ENCODE data around the gene RNF169. TPM values are rescaled to one million over a fixed set of nuclear protein-coding genes. Genes with fewer than 3 reads are reported as not detected.

Gene RNF169
- total RNA-seq, 3 donors from 2014 or later, result 11.4 to 12.4 (median 11.9) TPM

GRCh38 chr11:74842967-74843366 lies 94.3 kb downstream of the RNF169 start:
- ATAC-seq, result no peak
- Mint-ChIP-seq H3K9me3 (no peaks in the 10 kb centered on the region), H3K36me3 (ENCODE audit: insufficient read depth) (peaks cover 27% of the 10 kb centered on the region), H3K4me1 (ENCODE audit: low read depth) (peaks cover 10% of the 10 kb centered on the region), H3K4me3 (no peak overlapping the region), H3K27me3 (ENCODE audit: low read depth) (no peaks in the 10 kb centered on the region)
- no peak for DNase-seq

- Mint-ChIP-seq H3K27me3 (ENCODE audit: low read depth) (no peaks in the 10 kb centered on the region), H3K9me3 (no peaks in the 10 kb centered on the region), H3K36me3 (ENCODE audit: insufficient read depth) (peaks cover 26% of the 10 kb centered on the region), H3K4me1 (ENCODE audit: low read depth) (peaks cover 10% of the 10 kb centered on the region), H3K4me3 (no peak overlapping the region)
- no peak for ATAC-seq
- no peak for DNase-seq
Observed at GRCh38 chr11:74844072-74844471, 95.4 kb downstream of the RNF169 start.

GRCh38 chr11:74844865-74845264 lies 96.2 kb downstream of the RNF169 start:
- H3K9me3 Mint-ChIP-seq, result no peaks in the 10 kb centered on the region
- ATAC-seq, result no peak
- H3K4me3 Mint-ChIP-seq, result no peak overlapping the region
- no peaks in the 10 kb centered on the region for H3K27me3 Mint-ChIP-seq (ENCODE audit: low read depth)
- DNase-seq, result no peak
- H3K36me3 Mint-ChIP-seq (ENCODE audit: insufficient read depth), result peaks cover 26% of the 10 kb centered on the region
- peaks cover 10% of the 10 kb centered on the region for H3K4me1 Mint-ChIP-seq (ENCODE audit: low read depth)

GRCh38 chr11:74845978-74846517 lies 97.4 kb downstream of the RNF169 start:
- DNase-seq, result no peak
- H3K4me3 Mint-ChIP-seq, result no peak overlapping the region
- H3K4me1 Mint-ChIP-seq (ENCODE audit: low read depth), result peaks cover 10% of the 10 kb centered on the region
- H3K9me3 Mint-ChIP-seq, result no peaks in the 10 kb centered on the region
- H3K27me3 Mint-ChIP-seq (ENCODE audit: low read depth), result no peaks in the 10 kb centered on the region
- H3K36me3 Mint-ChIP-seq (ENCODE audit: insufficient read depth), result peaks cover 29% of the 10 kb centered on the region
- no peak for ATAC-seq

GRCh38 chr11:74846770-74847169 lies 98.1 kb downstream of the RNF169 start:
- peaks cover 10% of the 10 kb centered on the region for H3K4me1 Mint-ChIP-seq (ENCODE audit: low read depth)
- DNase-seq (no peak), ATAC-seq (no peak)
- no peaks in the 10 kb centered on the region for H3K27me3 Mint-ChIP-seq (ENCODE audit: low read depth)
- H3K36me3 Mint-ChIP-seq (ENCODE audit: insufficient read depth), result peaks cover 32% of the 10 kb centered on the region
- no peak overlapping the region for H3K4me3 Mint-ChIP-seq
- no peaks in the 10 kb centered on the region for H3K9me3 Mint-ChIP-seq

- Mint-ChIP-seq H3K27me3 (ENCODE audit: low read depth) (no peaks in the 10 kb centered on the region), H3K36me3 (ENCODE audit: insufficient read depth) (peaks cover 34% of the 10 kb centered on the region), H3K9me3 (no peaks in the 10 kb centered on the region), H3K4me3 (no peak overlapping the region), H3K4me1 (ENCODE audit: low read depth) (peaks cover 10% of the 10 kb centered on the region)
- ATAC-seq, result no peak
- no peak for DNase-seq
Observed at GRCh38 chr11:74847395-74847794, 98.7 kb downstream of the RNF169 start.

GRCh38 chr11:74847895-74848294 lies 99.2 kb downstream of the RNF169 start:
- Mint-ChIP-seq H3K9me3 (no peaks in the 10 kb centered on the region), H3K27me3 (ENCODE audit: low read depth) (no peaks in the 10 kb centered on the region), H3K4me1 (ENCODE audit: low read depth) (peaks cover 10% of the 10 kb centered on the region), H3K36me3 (ENCODE audit: insufficient read depth) (peaks cover 37% of the 10 kb centered on the region), H3K4me3 (no peak overlapping the region)
- ATAC-seq (no peak), DNase-seq (no peak)

- no peaks in the 10 kb centered on the region for H3K27me3 Mint-ChIP-seq (ENCODE audit: low read depth)
- ATAC-seq, result no peak
- no peak overlapping the region for H3K4me3 Mint-ChIP-seq
- no peaks in the 10 kb centered on the region for H3K9me3 Mint-ChIP-seq
- no peak for DNase-seq
- H3K4me1 Mint-ChIP-seq (ENCODE audit: low read depth), result peaks cover 10% of the 10 kb centered on the region
- peaks cover 35% of the 10 kb centered on the region for H3K36me3 Mint-ChIP-seq (ENCODE audit: insufficient read depth)
Observed at GRCh38 chr11:74849525-74850391, 101.1 kb downstream of the RNF169 start.

GRCh38 chr11:74853223-74853622 lies 104.6 kb downstream of the RNF169 start:
- Mint-ChIP-seq H3K4me1 (ENCODE audit: low read depth) (no peaks in the 10 kb centered on the region), H3K9me3 (no peaks in the 10 kb centered on the region), H3K4me3 (no peak overlapping the region), H3K27me3 (ENCODE audit: low read depth) (no peaks in the 10 kb centered on the region), H3K36me3 (ENCODE audit: insufficient read depth) (peaks cover 46% of the 10 kb centered on the region)
- DNase-seq (no peak), ATAC-seq (no peak)

GRCh38 chr11:74860743-74861142 lies 112.1 kb downstream of the RNF169 start:
- peaks cover 33% of the 10 kb centered on the region for H3K9me3 Mint-ChIP-seq
- no peak for DNase-seq
- H3K4me3 Mint-ChIP-seq, result no peak overlapping the region
- no peaks in the 10 kb centered on the region for H3K4me1 Mint-ChIP-seq (ENCODE audit: low read depth)
- H3K36me3 Mint-ChIP-seq (ENCODE audit: insufficient read depth), result peaks cover 77% of the 10 kb centered on the region
- no peak for ATAC-seq
- H3K27me3 Mint-ChIP-seq (ENCODE audit: low read depth), result no peaks in the 10 kb centered on the region

- no peak for DNase-seq
- Mint-ChIP-seq H3K4me1 (ENCODE audit: low read depth) (no peaks in the 10 kb centered on the region), H3K27me3 (ENCODE audit: low read depth) (no peaks in the 10 kb centered on the region), H3K4me3 (no peak overlapping the region), H3K9me3 (peaks cover 50% of the 10 kb centered on the region), H3K36me3 (ENCODE audit: insufficient read depth) (peaks cover 85% of the 10 kb centered on the region)
- ATAC-seq, result no peak
Observed at GRCh38 chr11:74863410-74863809, 114.8 kb downstream of the RNF169 start.

GRCh38 chr11:74866557-74866956 lies 117.9 kb downstream of the RNF169 start:
- peaks cover 87% of the 10 kb centered on the region for H3K36me3 Mint-ChIP-seq (ENCODE audit: insufficient read depth)
- ATAC-seq, result no peak
- H3K4me1 Mint-ChIP-seq (ENCODE audit: low read depth), result no peaks in the 10 kb centered on the region
- no peak overlapping the region for H3K4me3 Mint-ChIP-seq
- no peaks in the 10 kb centered on the region for H3K27me3 Mint-ChIP-seq (ENCODE audit: low read depth)
- DNase-seq, result no peak
- peaks cover 68% of the 10 kb centered on the region for H3K9me3 Mint-ChIP-seq

GRCh38 chr11:74870485-74870884 lies 121.8 kb downstream of the RNF169 start:
- peaks cover 85% of the 10 kb centered on the region for H3K36me3 Mint-ChIP-seq (ENCODE audit: insufficient read depth)
- DNase-seq, result no peak
- H3K9me3 Mint-ChIP-seq, result peaks cover 53% of the 10 kb centered on the region

GRCh38 chr11:74871037-74871436 lies 122.4 kb downstream of the RNF169 start:
- H3K9me3 Mint-ChIP-seq, result peaks cover 56% of the 10 kb centered on the region
- DNase-seq (no peak), ATAC-seq (no peak)
- peaks cover 86% of the 10 kb centered on the region for H3K36me3 Mint-ChIP-seq (ENCODE audit: insufficient read depth)
- H3K4me3 Mint-ChIP-seq, result no peak overlapping the region
- no peaks in the 10 kb centered on the region for H3K27me3 Mint-ChIP-seq (ENCODE audit: low read depth)
- no peaks in the 10 kb centered on the region for H3K4me1 Mint-ChIP-seq (ENCODE audit: low read depth)

More at GRCh38 chr11:74870485-74870884, 121.8 kb downstream of the RNF169 start:
- H3K4me3 Mint-ChIP-seq, result no peak overlapping the region
- no peaks in the 10 kb centered on the region for H3K27me3 Mint-ChIP-seq (ENCODE audit: low read depth)
- no peak for ATAC-seq
- H3K4me1 Mint-ChIP-seq (ENCODE audit: low read depth), result no peaks in the 10 kb centered on the region

- no peaks in the 10 kb centered on the region for H3K27me3 Mint-ChIP-seq (ENCODE audit: low read depth)
- no peak for DNase-seq
- peaks cover 46% of the 10 kb centered on the region for H3K36me3 Mint-ChIP-seq (ENCODE audit: insufficient read depth)
- ATAC-seq, result no peak
- no peaks in the 10 kb centered on the region for H3K4me1 Mint-ChIP-seq (ENCODE audit: low read depth)
- H3K9me3 Mint-ChIP-seq, result peaks cover 11% of the 10 kb centered on the region
- H3K4me3 Mint-ChIP-seq, result no peak overlapping the region
Observed at GRCh38 chr11:74877132-74877531, 128.5 kb downstream of the RNF169 start.

Measured in activated T-cell treated with anti-CD3 and anti-CD28 coated beads, Interleukin-2, amount 50 U/mL, for 4 hours (primary cell).